HCT116 (cell line): ENCODE results near the gene PXK. TPM values are rescaled to one million over a fixed set of nuclear protein-coding genes. Genes with fewer than 3 reads are reported as not detected.

Experiments
- ATAC-seq: fragments of 200-7000 bp; cut with Tn5 transposase; 2 replicates; pipeline ENCODE4 v1.9.1; 2020; ENCODE audit warnings: mild to moderate bottlenecking, moderate library complexity
- Bru-seq: library from RNA; stranded (reverse); fragments of 400-500 nt; gene quantifications from one replicate; lab custom pipeline; 2021; lab: Mats Ljungman, UMichigan
- BruChase-seq, 2 experiments: library from RNA; stranded (reverse); fragments of 400-500 nt; gene quantifications; one replicate each; lab custom pipeline; 2021; lab: Mats Ljungman, UMichigan
- BruUV-seq: library from RNA; stranded (reverse); fragments of 400-500 nt; replicated peaks from 2 replicates; lab custom pipeline; 2021; lab: Mats Ljungman, UMichigan
- CTCF ChIA-PET: fragments of 300-600 bp; sonication (Branson Sonifier 250); formaldehyde crosslinking; loops from one replicate; lab custom pipeline; 2021; ENCODE audit warnings: antibody characterized with exemption; lab: Charles Lee
- POLR2A ChIA-PET: fragments of 300-600, 350-600 bp; sonication (Branson Sonifier 250); formaldehyde crosslinking; loops from one replicate; lab custom pipeline; 2021; ENCODE audit warnings: antibody characterized with exemption; lab: Charles Lee
- RAD21 ChIA-PET, 2 experiments: fragments of 300-600 bp; sonication (Branson Sonifier 250); formaldehyde crosslinking; loops; one replicate each; lab custom pipeline; 2023; ENCODE audit warnings: low total read pairs in 2 of 2; ENCODE audit not compliant: uncharacterized antibody in 2 of 2, unreplicated experiment in 2 of 2, low non-redundant PET in 1 of 2; lab: Charles Lee
- DNase-seq: peaks from one replicate; pipeline ENCODE4 v3.0.0-alpha.2; 2010; ENCODE audit warnings: low read depth, low spot score
- H2AFZ ChIP-seq: fragments of 200-600 bp; shearing (Covaris generic), sonication (generic); 2 replicates; pipeline ENCODE4 v1.6.1; 2017; ENCODE audit warnings: low read depth, mixed run types, mixed read lengths, antibody characterized with exemption, low read length; ENCODE audit not compliant: poor library complexity, severe bottlenecking
- H3K27ac ChIP-seq: 2 replicates; pipeline ENCODE4 v1.5.1; 2012; ENCODE audit warnings: low read depth, low read length
- H3K27me3 ChIP-seq: fragments of 200-600 bp; sonication (generic); 2 replicates; pipeline ENCODE4 v1.6.1; 2016; ENCODE audit warnings: mixed run types, low read length, mixed read lengths; ENCODE audit not compliant: insufficient read depth
- H3K36me3 ChIP-seq, 2 experiments: fragments of 200-500 bp in 1 of 2; fragments of 200-600 bp in 1 of 2; sonication (Bioruptor generic) in 1 of 2; sonication (generic) in 1 of 2; 2 replicates each; pipeline versions ENCODE4 v1.5.1 to v1.6.1; 2014 to 2016; ENCODE audit warnings: low read length in 2 of 2, inconsistent platforms in 1 of 2, mixed read lengths in 1 of 2, mixed run types in 1 of 2; ENCODE audit not compliant: insufficient read depth in 2 of 2, control insufficient read depth in 1 of 2
- H3K4me1 ChIP-seq, 2 experiments: fragments of 200-600 bp in 1 of 2; sonication (generic) in 1 of 2; 2 replicates each; pipeline versions ENCODE4 v1.5.1 to v1.6.1; 2012 to 2017; ENCODE audit warnings: low read length in 2 of 2, inconsistent platforms in 1 of 2, mild to moderate bottlenecking in 1 of 2, mixed read lengths in 1 of 2, mixed run types in 1 of 2, moderate library complexity in 1 of 2; ENCODE audit not compliant: insufficient read depth in 2 of 2, control insufficient read depth in 1 of 2
- H3K4me2 ChIP-seq: fragments of 200-600 bp; sonication (generic); 2 replicates; pipeline ENCODE4 v1.6.1; 2017; ENCODE audit warnings: mixed run types, low read length, mixed read lengths
- H3K4me3 ChIP-seq, 2 experiments: fragments of 200-600 bp in 1 of 2; sonication (generic) in 1 of 2; replicated peaks in 1 of 2; 2 replicates each; pipeline ENCODE4 v1.5.1; 2011 to 2016; ENCODE audit warnings: low read length in 2 of 2, control low read depth in 1 of 2, low read depth in 1 of 2, mild to moderate bottlenecking in 1 of 2, mixed read lengths in 1 of 2, mixed run types in 1 of 2
- H3K79me2 ChIP-seq: fragments of 200-600 bp; sonication (generic); 2 replicates; pipeline ENCODE4 v1.6.1; 2017; ENCODE audit warnings: mild to moderate bottlenecking, mixed run types, low read length, moderate library complexity, mixed read lengths; ENCODE audit not compliant: insufficient read depth
- H3K9ac ChIP-seq: fragments of 200-600 bp; sonication (generic); 2 replicates; pipeline ENCODE4 v1.6.1; 2016; ENCODE audit warnings: low read length, mixed read lengths
- H3K9me2 ChIP-seq: fragments of 200-600 bp; sonication (generic), shearing (Covaris generic); 2 replicates; pipeline ENCODE4 v1.6.1; 2017; ENCODE audit warnings: mixed run types, mild to moderate bottlenecking, moderate library complexity; ENCODE audit not compliant: insufficient read depth
- H3K9me3 ChIP-seq, 2 experiments: fragments of 200-500 bp in 1 of 2; fragments of 200-600 bp in 1 of 2; sonication (Bioruptor generic) in 1 of 2; sonication (generic) in 1 of 2; 2 replicates each; pipeline ENCODE4 v1.6.1; 2014 to 2017; ENCODE audit warnings: low read length in 2 of 2, mixed read lengths in 2 of 2, inconsistent platforms in 1 of 2, low read depth in 1 of 2, mild to moderate bottlenecking in 1 of 2, mixed run types in 1 of 2, moderate library complexity in 1 of 2; ENCODE audit not compliant: control insufficient read depth in 1 of 2, insufficient read depth in 1 of 2
- H4K20me1 ChIP-seq: fragments of 200-600 bp; sonication (generic), shearing (Covaris generic); 2 replicates; pipeline ENCODE4 v1.6.1; 2017; ENCODE audit warnings: mixed run types, mild to moderate bottlenecking, moderate library complexity; ENCODE audit not compliant: insufficient read depth
- ATF3 ChIP-seq: IDR thresholded peaks from 2 replicates; pipeline ENCODE4 v1.6.1; 2012
- CBX3 ChIP-seq: IDR thresholded peaks from 2 replicates; pipeline ENCODE4 v1.6.1; 2012; ENCODE audit warnings: low read depth
- CEBPB ChIP-seq: IDR thresholded peaks from 2 replicates; pipeline ENCODE4 v1.6.1; 2012; ENCODE audit warnings: low read depth
- EGR1 ChIP-seq: IDR thresholded peaks from 2 replicates; pipeline ENCODE4 v1.6.1; 2012; ENCODE audit warnings: low read depth
- ELF1 ChIP-seq: IDR thresholded peaks from 2 replicates; pipeline ENCODE4 v1.6.1; 2012; ENCODE audit warnings: low read depth, borderline replicate concordance
- EZH2 ChIP-seq: fragments of 200-600 bp; sonication (generic); IDR thresholded peaks from 2 replicates; pipeline ENCODE4 v1.6.1; 2017; ENCODE audit warnings: antibody characterized with exemption, mixed run types
- EZH2phosphoT487 ChIP-seq: fragments of 200-600 bp; IDR thresholded peaks from 2 replicates; pipeline ENCODE4 v1.6.1; 2018; ENCODE audit warnings: antibody characterized with exemption, borderline replicate concordance
- FOSL1 ChIP-seq: IDR thresholded peaks from 2 replicates; pipeline ENCODE4 v1.6.1; 2012; ENCODE audit warnings: low read depth
- JUND ChIP-seq: IDR thresholded peaks from 2 replicates; pipeline ENCODE4 v1.6.1; 2012
- POLR2A ChIP-seq: IDR thresholded peaks from 2 replicates; pipeline ENCODE4 v1.7.0; 2011; ENCODE audit warnings: borderline replicate concordance; ENCODE audit not compliant: insufficient read depth, insufficient read length; ENCODE audit errors: extremely low read depth
- POLR2AphosphoS5 ChIP-seq: IDR thresholded peaks from 2 replicates; pipeline ENCODE4 v1.6.1; 2011; ENCODE audit warnings: mild to moderate bottlenecking, low read depth, low read length, moderate library complexity
- RAD21 ChIP-seq: IDR thresholded peaks from 2 replicates; pipeline ENCODE4 v1.6.1; 2012; ENCODE audit warnings: low read depth, mild to moderate bottlenecking
- REST ChIP-seq: IDR thresholded peaks from 2 replicates; pipeline ENCODE4 v1.6.1; 2012; ENCODE audit warnings: low read depth
- SIN3A ChIP-seq: IDR thresholded peaks from 2 replicates; pipeline ENCODE4 v1.6.1; 2012; ENCODE audit warnings: low read depth
- SP1 ChIP-seq: IDR thresholded peaks from 2 replicates; pipeline ENCODE4 v1.6.1; 2012; ENCODE audit warnings: low read depth
- SRF ChIP-seq: IDR thresholded peaks from 2 replicates; pipeline ENCODE4 v1.6.1; 2012; ENCODE audit warnings: low read depth
- TCF7L2 ChIP-seq: IDR thresholded peaks from 2 replicates; pipeline ENCODE4 v1.7.0; 2011; ENCODE audit warnings: borderline replicate concordance, inconsistent platforms; ENCODE audit not compliant: insufficient read depth, insufficient read length; ENCODE audit errors: extremely low read depth
- YY1 ChIP-seq: IDR thresholded peaks from 2 replicates; pipeline ENCODE4 v1.6.1; 2011; ENCODE audit warnings: low read length, low read depth, moderate library complexity, mild to moderate bottlenecking; ENCODE audit not compliant: insufficient replicate concordance; ENCODE audit errors: extremely low read depth
- ZBTB33 ChIP-seq: IDR thresholded peaks from 2 replicates; pipeline ENCODE4 v1.6.1; 2011; ENCODE audit warnings: mild to moderate bottlenecking, low read length, moderate library complexity; ENCODE audit not compliant: insufficient replicate concordance; ENCODE audit errors: extremely low read depth
- ZFX ChIP-seq: fragments of 450-650 bp; IDR thresholded peaks from 2 replicates; pipeline ENCODE4 v1.6.1; 2017
- ZNF274 ChIP-seq: fragments of 200-500 bp; sonication (Bioruptor generic); IDR thresholded peaks from 2 replicates; pipeline ENCODE4 v1.6.1; 2014; ENCODE audit warnings: mild to moderate bottlenecking, low read depth, low read length, inconsistent platforms
- intact Hi-C: fragments of 100-400 bp; cut with micrococcal nuclease; formaldehyde crosslinking; loops from 2 replicates; pipeline ENCODE4 v1.10.0; 2022
- long read RNA-seq: library from polyadenylated mRNA; unstranded; transcript quantifications from one replicate; pipeline ENCODE4 v2.0.0, GENCODE V29; 2021; ENCODE audit not compliant: unreplicated experiment
- polyA plus RNA-seq: library from polyadenylated mRNA; unstranded; fragments of >200 nt; gene quantifications from 2 replicates; pipeline ENCODE4 v1.2.1, GENCODE V29; 2012; ENCODE audit warnings: missing spikeins
- total RNA-seq: library from RNA; stranded (reverse); gene quantifications from one replicate; pipeline ENCODE4 v1.2.1, GENCODE V29; 2021; ENCODE audit not compliant: unreplicated experiment

PXK gene
- total RNA-seq, result 10.2 TPM
- 6.3 and 8.5 TPM in 2 replicates for polyA plus RNA-seq
- percentile 57 among the genes with signal in this experiment for Bru-seq, nascent RNA
- BruChase-seq, experiment 1, labeled RNA remaining after a 6-hour chase, result percentile 59 among the genes with signal in this experiment
- BruChase-seq, experiment 2, labeled RNA remaining after a 2-hour chase, result percentile 57 among the genes with signal in this experiment
- long read RNA-seq, transcript PXK-202 (18 exons, 2,037 nt), result major isoform, 5 of 24 reads
- long read RNA-seq, partial matches to known transcripts, result 8 of 24 reads
- long read RNA-seq, other reads (novel, unspliced or antisense), result 7 of 24 reads

- Histone ChIP-seq H3K9me2 (no peaks in the 10 kb centered on the region), H3K27me3 (no peaks in the 10 kb centered on the region), H3K4me3 (peak within 1 kb of the TSS; percentile 67 to 74), H3K4me1 (peaks cover 14 to 33% of the 10 kb centered on the region in 2 experiments; a peak in 3 of 4 replicates), H3K79me2 (no peaks in the 10 kb centered on the region), H2AFZ (peak within 1 kb of the TSS; percentile 85), H3K9ac (peak within 1 kb of the TSS; percentile 64), H4K20me1 (no peaks in the 10 kb centered on the region), H3K9me3 (no peaks in the 10 kb centered on the region), H3K27ac (peak within 1 kb of the TSS; percentile 33; the same call in 1 of the 2 replicates), H3K4me2 (peak within 1 kb of the TSS; percentile 95), H3K36me3 (no peaks in the 10 kb centered on the region)
- intact Hi-C loops, result loop anchor here (1.0 to 2.0 kb wide), 2 partner anchors 82 to 160 kb away; partner anchors contain the start of gene KCTD6
- BruUV-seq, result no TSS peak
- ChIA-PET CTCF (interaction anchor here (1.2 to 2.0 kb wide), 2 partner anchors 82 to 159 kb away, joined by 4 to 6 read pairs; partner anchors contain the start of gene KCTD6), RAD21 (no interaction called here), POLR2A (no interaction called here)
- DNase-seq (peak; percentile 27), ATAC-seq (peak; percentile 91)
- peak; percentile 79 for TF ChIP-seq YY1
- no peak for TF ChIP-seq TCF7L2
- TF ChIP-seq REST, result no peak
- TF ChIP-seq CBX3, result peak; percentile 68; the same call in 1 of the 2 replicates
- peak; percentile 83 for TF ChIP-seq ZFX
- TF ChIP-seq ZNF274, result no peak
- peak; percentile 69 for TF ChIP-seq POLR2AphosphoS5
- no peak for TF ChIP-seq EZH2
- TF ChIP-seq ELF1, result no peak
- no peak; the same call in 1 of the 2 replicates for TF ChIP-seq EGR1
- TF ChIP-seq SP1, result peak; percentile 83
- no peak; the same call in 1 of the 2 replicates for TF ChIP-seq SIN3A
- no peak for TF ChIP-seq CEBPB
- TF ChIP-seq FOSL1, result peak; percentile 96
- TF ChIP-seq JUND, result no peak
- no peak for TF ChIP-seq POLR2A
- no peak for TF ChIP-seq EZH2phosphoT487
- TF ChIP-seq ATF3, result no peak
- 0 out of 2 replicates have a peak, but pooled peaks have one; percentile 3 for TF ChIP-seq RAD21
- TF ChIP-seq SRF, result no peak
- TF ChIP-seq ZBTB33, result no peak
These were observed at the start of gene PXK for GRCh38 chr3:58332575-58333188. TSS of gene PXK (plus strand) at chr3:58332892. CDS start at chr3:58332989, 97 bp downstream.
